HG03469 (cell line): ENCODE results near the gene BCL7A.
"Not testable (repeated sequence)": the region's sequence is repeated elsewhere in the genome, so short reads cannot be mapped to it uniquely, and the experiment has no call there.

Experiments
- ATAC-seq: cut with Tn5 transposase; IDR thresholded peaks from one replicate; pipeline ENCODE4 v1.9.1; 2021; ENCODE audit warnings: mild to moderate bottlenecking, moderate library complexity, moderate number of reproducible peaks; ENCODE audit not compliant: unreplicated experiment

BCL7A gene

GRCh38 chr12:122024132-122024785 is 2.6 kb downstream of the BCL7A start:
- ATAC-seq = no peak

- no peak for ATAC-seq
These were observed 5.1 kb downstream of the BCL7A start for GRCh38 chr12:122026706-122027333.

GRCh38 chr12:122028165-122028904 is 6.7 kb downstream of the BCL7A start:
- no peak for ATAC-seq

- no peak for ATAC-seq
These were observed 7.3 kb downstream of the BCL7A start for GRCh38 chr12:122028905-122029560.

- ATAC-seq = no peak
These were observed 8.1 kb downstream of the BCL7A start for GRCh38 chr12:122029620-122030423.

GRCh38 chr12:122030424-122031035 is 8.8 kb downstream of the BCL7A start:
- ATAC-seq = no peak

GRCh38 chr12:122031342-122032216 is 9.9 kb downstream of the BCL7A start:
- no peak for ATAC-seq

GRCh38 chr12:122032580-122032979 is 10.9 kb downstream of the BCL7A start:
- ATAC-seq = no peak

- ATAC-seq = no peak
These were observed 13.6 kb downstream of the BCL7A start for GRCh38 chr12:122035292-122035691.

GRCh38 chr12:122036153-122036552 is 14.5 kb downstream of the BCL7A start:
- ATAC-seq = no peak

- no peak for ATAC-seq
These were observed 19.1 kb downstream of the BCL7A start for GRCh38 chr12:122040579-122041386.

- ATAC-seq = not testable (repeated sequence)
These were observed 19.8 kb downstream of the BCL7A start for GRCh38 chr12:122041458-122041857.

GRCh38 chr12:122042910-122043309 is 21.2 kb downstream of the BCL7A start:
- ATAC-seq = no peak

- ATAC-seq = no peak
These were observed 21.8 kb downstream of the BCL7A start for GRCh38 chr12:122043476-122043875.

GRCh38 chr12:122045262-122045661 is 23.6 kb downstream of the BCL7A start:
- no peak for ATAC-seq

- no peak for ATAC-seq
These were observed 24.5 kb downstream of the BCL7A start for GRCh38 chr12:122046145-122046544.

GRCh38 chr12:122048151-122048550 is 26.5 kb downstream of the BCL7A start:
- ATAC-seq = no peak

GRCh38 chr12:122049827-122050226 is 28.1 kb downstream of the BCL7A start:
- no peak for ATAC-seq
